Left cardiac atrium (tissue), 4 donors: ENCODE data around the gene RBM19. TPM values are rescaled to one million over a fixed set of nuclear protein-coding genes. Genes with fewer than 3 reads are reported as not detected.
"Not testable (repeated sequence)": the region's sequence is repeated elsewhere in the genome, so short reads cannot be mapped to it uniquely, and the experiment has no call there.

ENCODE experiments used
- ATAC-seq, 2 donors: fragments of 200-7000 bp; cut with Tn5 transposase; one replicate each; pipeline ENCODE4 v1.9.1; 2020; ENCODE audit warnings: mild to moderate bottlenecking in 2 of 2, moderate library complexity in 2 of 2
- DNase-seq: peaks from one replicate; pipeline ENCODE4 v3.0.0-alpha.2; 2020
- intact Hi-C, 2 donors: fragments of 100-400 bp; cut with DNase I; formaldehyde crosslinking; loops; one replicate each; pipeline versions ENCODE4 v1.14.1 to v1.15.1; 2022 to 2023
- total RNA-seq, 2 donors: library from RNA; stranded (reverse); fragmentation: NEBNext Ultra II Directional; extraction: Animal tissue kit (Norgen Biotek cat#: 25700); gene quantifications; one replicate each; pipeline ENCODE4 v1.2.1, GENCODE V29; 2021
- donor health status: DM: no; HTN: yes; CAD: no.
- donor health status: DM: no; HTN: yes; CAD: no; lungs with severe emphysema.
- donor health status: DM: yes; HTN: yes; CAD: no.
- donor health status: Dilated cardiomyopathy.

RBM19 gene
- total RNA-seq, 2 donors from 2014 or later: 18.1 to 18.8 TPM

GRCh38 chr12:113912760-113913329 lies 53.3 kb downstream of the RBM19 start:
- DNase-seq (peak; percentile 54), ATAC-seq (peak; percentile 68 to 72)
- intact Hi-C loops: loop anchor here (5.0 kb wide), 2 partner anchors 451 to 476 kb away; no protein-coding TSS in a partner anchor

DNA sequence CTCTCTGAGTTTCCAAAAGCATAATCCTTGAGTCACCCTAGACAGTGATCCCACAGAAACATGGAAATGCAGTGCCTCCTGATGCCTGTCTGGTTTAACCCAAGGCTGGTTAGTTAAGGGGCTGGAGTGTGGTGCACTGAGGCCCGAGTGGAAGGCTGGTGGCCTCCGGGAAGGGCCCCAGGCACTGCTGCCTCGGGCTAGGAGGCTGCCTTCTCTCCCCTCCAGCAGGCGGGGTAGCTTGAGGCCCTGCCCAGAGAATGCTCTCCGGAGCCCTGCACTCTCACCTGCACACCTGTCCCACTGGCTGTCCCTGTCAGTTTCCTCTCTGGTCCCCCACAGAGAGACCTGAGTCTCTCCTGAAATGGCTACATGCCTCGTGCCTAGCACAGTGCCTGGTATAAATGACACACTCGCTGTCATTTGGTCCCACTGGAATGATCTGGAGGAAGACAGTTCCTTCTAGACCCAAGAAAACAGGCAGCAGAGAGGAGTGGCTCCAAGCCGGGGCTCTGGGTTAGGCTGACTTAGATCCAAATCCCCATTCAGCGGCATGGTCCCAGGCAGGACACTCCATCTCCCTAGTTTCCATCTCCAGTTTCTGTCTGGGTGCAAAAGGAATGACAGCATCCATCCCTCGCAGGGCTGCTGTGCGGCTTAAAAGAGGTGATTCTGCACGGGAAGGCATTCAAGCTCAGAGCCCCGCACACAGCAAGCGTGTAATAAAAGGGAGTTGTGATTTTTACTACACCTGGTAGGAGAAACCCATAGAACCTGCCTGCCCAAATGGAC lies 54.0 kb downstream of the RBM19 start:
- DNase-seq (no peak), ATAC-seq (no peak)
- intact Hi-C loops: loop anchor here (5.0 kb wide), 2 partner anchors 450 to 475 kb away; no protein-coding TSS in a partner anchor

DNA sequence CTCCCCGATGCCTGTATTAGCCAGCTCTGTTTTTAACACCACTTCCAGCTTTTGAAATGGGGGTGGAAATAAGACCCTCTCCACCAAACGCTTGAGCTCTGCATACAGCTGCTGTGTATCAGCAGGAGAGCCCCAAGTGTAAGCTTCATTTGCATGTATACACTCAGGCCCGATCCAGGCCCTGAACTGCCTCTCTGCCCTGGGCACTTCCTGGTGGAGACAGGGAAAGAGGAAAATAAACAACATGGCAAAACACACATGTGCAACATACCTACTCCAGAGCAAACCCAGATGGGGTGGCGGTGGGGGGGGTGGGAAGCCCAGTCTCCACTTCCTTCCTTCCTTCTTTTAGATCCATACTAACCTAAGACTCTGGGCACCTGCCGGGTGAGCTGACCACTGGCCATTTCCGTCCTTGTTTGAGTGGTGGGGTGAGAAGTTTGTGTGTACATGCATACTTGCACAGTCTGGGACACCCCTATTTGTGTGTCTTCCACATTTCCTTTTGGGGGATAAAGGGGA lies 55.3 kb downstream of the RBM19 start:
- no peak for ATAC-seq
- DNase-seq: no peak
- intact Hi-C loops: loop anchor here (5.0 kb wide), 2 partner anchors 449 to 474 kb away; no protein-coding TSS in a partner anchor

DNA sequence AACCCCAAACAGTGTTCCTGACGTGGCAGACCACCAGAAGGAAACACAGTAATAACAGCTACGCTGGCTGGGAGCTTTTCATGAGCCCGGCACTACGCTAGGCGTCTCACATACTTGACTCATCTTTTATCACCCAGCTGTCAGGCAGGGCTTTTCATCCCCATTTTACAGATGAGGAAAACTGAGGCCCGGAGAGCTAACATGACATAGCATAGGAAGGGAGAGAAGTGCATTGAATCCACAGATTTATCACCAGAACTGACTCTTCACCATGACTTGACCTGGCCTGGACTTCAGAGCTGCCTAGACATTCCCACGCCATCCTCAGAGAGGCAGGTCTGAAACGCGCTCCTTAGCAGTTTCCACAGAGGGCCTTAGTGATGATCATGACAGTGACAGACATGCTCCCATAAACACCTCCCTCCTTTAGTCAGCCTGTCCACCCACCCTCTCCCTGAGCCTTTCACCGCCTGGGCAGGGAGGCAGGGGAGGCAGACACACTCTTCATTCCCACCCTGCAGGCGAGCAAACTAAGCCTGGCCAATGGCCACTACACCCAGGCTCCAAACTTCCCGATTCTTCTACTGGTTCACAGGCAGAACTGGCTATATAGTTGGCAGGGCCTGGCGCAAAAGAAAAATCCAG lies 56.2 kb downstream of the RBM19 start:
- DNase-seq (no peak), ATAC-seq (no peak)
- intact Hi-C loops: loop anchor here (5.0 kb wide), 2 partner anchors 448 to 473 kb away; no protein-coding TSS in a partner anchor

- ATAC-seq: no peak
- intact Hi-C loops: no loop called here
- DNase-seq: no peak
Measured at GRCh38 chr12:113908584-113909100, 57.5 kb downstream of the RBM19 start.

DNA sequence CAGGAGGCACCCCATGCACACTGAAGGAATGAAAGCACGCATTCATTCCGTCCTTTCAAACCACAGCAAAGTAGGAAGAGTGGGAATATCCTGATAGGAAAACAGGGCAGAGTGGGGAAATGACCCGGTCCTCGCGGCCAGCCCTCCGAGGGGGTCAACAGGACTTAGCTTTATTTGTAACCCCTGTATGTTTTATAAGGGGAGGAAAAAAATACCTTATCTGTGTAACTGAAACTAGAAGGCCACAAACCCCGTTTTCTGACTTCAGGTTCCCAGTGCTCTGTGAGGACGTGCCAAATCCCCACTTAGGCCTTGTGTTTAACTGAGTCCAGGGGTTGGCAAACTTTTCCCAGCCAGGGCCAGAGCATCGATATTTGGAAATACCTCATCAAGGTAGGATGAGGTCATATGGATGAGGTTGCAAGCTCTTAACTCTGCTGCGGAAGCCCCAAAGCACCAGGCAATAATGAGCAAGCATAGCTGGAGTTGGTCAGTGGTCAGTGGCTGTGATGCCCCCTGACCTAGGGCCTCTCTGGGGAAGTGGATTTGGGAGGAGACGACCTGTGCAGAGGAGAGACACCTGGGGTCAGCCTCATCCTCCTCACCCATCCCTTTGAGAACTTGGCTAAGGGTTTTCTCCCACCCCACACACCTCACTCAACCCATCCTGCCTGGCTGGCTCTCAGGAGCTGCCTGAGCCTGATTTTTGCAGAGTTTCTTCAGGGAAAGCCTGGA lies 58.5 kb downstream of the RBM19 start:
- ATAC-seq (no peak), DNase-seq (no peak)
- intact Hi-C loops: no loop called here

DNA sequence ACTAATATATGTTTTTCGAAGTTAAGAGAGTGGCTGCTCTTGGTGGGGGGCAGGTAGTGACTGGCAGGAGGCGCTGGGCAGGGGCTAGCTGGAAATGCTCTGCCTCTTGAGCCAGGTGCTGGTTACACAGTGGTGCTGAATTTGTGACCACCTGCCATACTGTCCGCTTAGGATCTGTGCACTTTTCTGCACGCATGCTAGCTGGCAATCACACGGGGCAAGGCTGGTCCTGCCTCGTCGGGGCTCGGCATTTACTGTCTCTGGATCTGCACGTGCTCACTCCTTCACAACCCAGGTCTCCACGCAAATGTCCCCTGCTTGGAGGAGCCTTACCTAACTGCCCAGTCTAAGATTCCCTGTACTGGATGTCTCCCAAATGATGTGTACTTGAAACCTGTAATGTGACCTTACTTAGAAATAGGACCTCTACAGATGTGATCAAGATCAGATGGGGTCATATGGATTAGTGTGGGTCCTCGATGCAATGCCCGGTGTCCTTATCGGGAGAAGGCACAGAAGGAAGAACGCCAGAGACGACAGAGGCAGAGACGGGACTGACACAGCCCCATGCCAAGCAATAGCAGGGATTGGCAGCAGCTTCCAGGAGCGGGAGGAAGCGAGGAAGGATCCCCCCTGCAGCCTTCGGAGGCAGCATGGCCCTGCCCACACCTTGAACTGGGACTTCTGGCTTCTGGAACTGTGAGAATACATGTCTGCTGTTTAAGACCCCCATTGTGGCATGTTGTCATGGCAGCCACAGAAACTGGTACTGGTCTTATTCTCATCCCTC lies 59.5 kb downstream of the RBM19 start:
- DNase-seq: no peak

GRCh38 chr12:113905829-113906228 lies 60.3 kb downstream of the RBM19 start:
- intact Hi-C loops: no loop called here
- DNase-seq: no peak
- ATAC-seq: no peak

More for the DNA sequence above, 59.5 kb downstream of the RBM19 start:
- intact Hi-C loops: no loop called here
- no peak for ATAC-seq

- no peak for DNase-seq
- intact Hi-C loops: no loop called here
- no peak for ATAC-seq
Measured at GRCh38 chr12:113903381-113903863, 62.7 kb downstream of the RBM19 start.

DNA sequence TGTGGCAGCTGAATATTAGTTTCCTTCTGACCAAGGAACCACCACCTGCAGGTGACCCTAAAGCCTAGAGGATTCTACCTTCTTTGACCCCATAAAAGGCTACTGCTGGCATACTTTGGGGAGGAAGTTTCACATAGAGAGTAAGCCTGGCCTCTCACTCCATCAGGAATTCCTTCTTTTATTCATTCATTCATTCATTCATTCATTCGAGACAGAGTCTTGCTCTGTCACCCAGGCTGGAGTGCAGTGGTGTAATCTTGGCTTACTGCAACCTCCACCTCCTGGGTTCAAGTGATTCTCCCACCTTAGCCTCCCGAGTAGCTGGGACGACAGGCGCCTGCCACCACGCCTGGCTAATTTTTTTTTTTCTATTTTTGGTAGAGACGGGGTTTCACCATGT lies 64.8 kb downstream of the RBM19 start:
- DNase-seq, ATAC-seq, intact Hi-C loops: not testable (repeated sequence)

GRCh38 chr12:113900716-113901115 lies 65.4 kb downstream of the RBM19 start:
- ATAC-seq (peak in 1 of 2 donors; percentile 29), DNase-seq (no peak)
- intact Hi-C loops: no loop called here

- DNase-seq (no peak), ATAC-seq (no peak)
- intact Hi-C loops: no loop called here
Measured at GRCh38 chr12:113899561-113900471, 66.3 kb downstream of the RBM19 start.

GRCh38 chr12:113899042-113899560 lies 67.0 kb downstream of the RBM19 start:
- intact Hi-C loops: no loop called here

DNA sequence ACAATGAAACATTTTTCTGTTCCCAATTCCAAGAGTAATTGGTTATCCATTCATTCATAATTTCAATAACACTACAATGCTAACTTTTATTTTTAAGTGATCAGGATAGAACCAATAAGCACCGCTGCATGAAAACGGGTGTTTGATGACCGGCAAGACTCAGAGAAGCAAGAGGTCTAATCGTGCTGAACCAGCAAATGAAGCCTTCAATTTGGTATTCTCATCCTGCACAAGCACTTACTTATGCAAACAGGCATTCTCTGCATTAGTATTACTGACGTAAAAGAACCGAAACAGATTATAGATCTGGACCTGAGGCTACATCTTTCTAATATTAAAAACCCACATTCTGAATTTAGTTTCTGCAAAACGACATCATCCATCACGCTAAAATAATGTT lies 67.7 kb downstream of the RBM19 start:
- ATAC-seq: no peak
- DNase-seq: no peak
- intact Hi-C loops: no loop called here

More at GRCh38 chr12:113899042-113899560, 67.0 kb downstream of the RBM19 start:
- no peak for DNase-seq
- no peak for ATAC-seq

- intact Hi-C loops: no loop called here
- DNase-seq (no peak), ATAC-seq (no peak)
Measured at GRCh38 chr12:113897406-113897805, 68.7 kb downstream of the RBM19 start.

DNA sequence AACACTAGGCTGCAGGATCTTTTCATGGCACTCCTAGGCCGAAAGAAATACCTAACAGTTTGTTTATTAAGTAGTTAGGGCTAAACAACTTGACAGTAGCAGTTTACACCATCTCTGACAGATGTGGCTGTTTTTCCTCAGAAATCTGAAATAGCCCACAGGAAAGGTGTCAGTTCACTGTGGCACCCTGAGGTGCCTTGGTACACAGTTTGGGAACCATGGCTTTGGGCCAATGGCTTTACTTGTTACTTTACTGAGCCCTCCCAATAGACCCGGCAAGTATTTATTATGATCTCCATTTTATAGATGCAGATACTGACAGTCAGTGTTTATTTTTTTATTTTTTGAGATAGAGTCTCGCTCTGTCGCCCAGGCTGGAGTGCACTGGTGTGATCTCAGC lies 69.3 kb downstream of the RBM19 start:
- intact Hi-C loops: no loop called here
- DNase-seq (no peak), ATAC-seq (no peak)

GRCh38 chr12:113896194-113896593 lies 69.9 kb downstream of the RBM19 start:
- no peak for ATAC-seq
- DNase-seq: no peak
- intact Hi-C loops: no loop called here
